ENCODE data around the gene LRP4. TPM values are rescaled to one million over a fixed set of nuclear protein-coding genes. Genes with fewer than 3 reads are reported as not detected.

Gene LRP4
- total RNA-seq, 1 donor from 2014 or later: 9.9 TPM

- Histone ChIP-seq H3K4me3 (ENCODE audit: low read depth, low read length) (peak within 1 kb of the TSS; percentile 90), H3K27me3 (ENCODE audit: control insufficient read depth, insufficient read depth, low read length) (no peaks in the 10 kb centered on the region), H3K36me3 (ENCODE audit: control insufficient read depth, insufficient read depth, low read length) (no peaks in the 10 kb centered on the region)
- peak; percentile 61 for DNase-seq (ENCODE audit: low read depth)
- no peak for TF ChIP-seq CTCF (IDR thresholded peaks at IDR 0.05; ENCODE audit: insufficient read depth, low read length, poor library complexity, severe bottlenecking)
Observed at GRCh38 chr11:46845740-46846509, 72.4 kb downstream of the LRP4 start, which contains the start of gene CKAP5. Gene CKAP5, minus strand, starts transcription at chr11:46846280. Its CDS starts 25,049 bp downstream, at chr11:46821231.

GRCh38 chr11:46845440-46845739, 73.0 kb downstream of the LRP4 start:
- Histone ChIP-seq H3K36me3 (ENCODE audit: control insufficient read depth, insufficient read depth, low read length) (no peaks in the 10 kb centered on the region), H3K4me3 (ENCODE audit: low read depth, low read length) (peak overlapping the region; percentile 90), H3K27me3 (ENCODE audit: control insufficient read depth, insufficient read depth, low read length) (no peaks in the 10 kb centered on the region)
- DNase-seq (ENCODE audit: low read depth): no peak
- no peak for TF ChIP-seq CTCF (IDR thresholded peaks at IDR 0.05; ENCODE audit: insufficient read depth, low read length, poor library complexity, severe bottlenecking)

GRCh38 chr11:46840116-46840515, 78.2 kb downstream of the LRP4 start:
- Histone ChIP-seq H3K27me3 (ENCODE audit: control insufficient read depth, insufficient read depth, low read length) (no peaks in the 10 kb centered on the region), H3K4me3 (ENCODE audit: low read depth, low read length) (no peak overlapping the region), H3K36me3 (ENCODE audit: control insufficient read depth, insufficient read depth, low read length) (no peaks in the 10 kb centered on the region)
- no peak for TF ChIP-seq CTCF (IDR thresholded peaks at IDR 0.05; ENCODE audit: insufficient read depth, low read length, poor library complexity, severe bottlenecking)
- no peak for DNase-seq (ENCODE audit: low read depth)

- Histone ChIP-seq H3K36me3 (ENCODE audit: control insufficient read depth, insufficient read depth, low read length) (no peaks in the 10 kb centered on the region), H3K27me3 (ENCODE audit: control insufficient read depth, insufficient read depth, low read length) (no peaks in the 10 kb centered on the region), H3K4me3 (ENCODE audit: low read depth, low read length) (no peak overlapping the region)
- TF ChIP-seq CTCF (IDR thresholded peaks at IDR 0.05; ENCODE audit: insufficient read depth, low read length, poor library complexity, severe bottlenecking): no peak
- no peak for DNase-seq (ENCODE audit: low read depth)
Observed at GRCh38 chr11:46838501-46838900, 79.8 kb downstream of the LRP4 start.

- no peaks in the 10 kb centered on the region for H3K27me3 ChIP-seq (ENCODE audit: control insufficient read depth, insufficient read depth, low read length)
- DNase-seq (ENCODE audit: low read depth): no peak
- no peaks in the 10 kb centered on the region for H3K36me3 ChIP-seq (ENCODE audit: control insufficient read depth, insufficient read depth, low read length)
- H3K4me3 ChIP-seq (ENCODE audit: low read depth, low read length): no peak overlapping the region
- TF ChIP-seq CTCF (IDR thresholded peaks at IDR 0.05; ENCODE audit: insufficient read depth, low read length, poor library complexity, severe bottlenecking): no peak
Observed at GRCh38 chr11:46837860-46838259, 80.5 kb downstream of the LRP4 start.

GRCh38 chr11:46836870-46837269, 81.5 kb downstream of the LRP4 start:
- Histone ChIP-seq H3K27me3 (ENCODE audit: control insufficient read depth, insufficient read depth, low read length) (no peaks in the 10 kb centered on the region), H3K4me3 (ENCODE audit: low read depth, low read length) (no peak overlapping the region), H3K36me3 (ENCODE audit: control insufficient read depth, insufficient read depth, low read length) (no peaks in the 10 kb centered on the region)
- no peak for TF ChIP-seq CTCF (IDR thresholded peaks at IDR 0.05; ENCODE audit: insufficient read depth, low read length, poor library complexity, severe bottlenecking)
- no peak for DNase-seq (ENCODE audit: low read depth)

Data from kidney epithelial cell (primary cell).